Right hindlimb (tissue), 1 donor: ENCODE measurements around the gene PRDM16.

ENCODE experiments used
- DNase-seq: peaks from one replicate; pipeline ENCODE4 v3.0.0-alpha.2; 2018

PRDM16 gene

GRCh38 chr1:3068564-3069431 is at the start of gene PRDM16:
Gene PRDM16, plus strand, starts transcription at chr1:3069203. Its CDS starts 57 bp downstream, at chr1:3069260.
- DNase-seq = peak; percentile 61

GRCh38 chr1:3019516-3020051 is 49.4 kb upstream of the PRDM16 start:
- no peak for DNase-seq

GRCh38 chr1:3020263-3020909 is 48.6 kb upstream of the PRDM16 start:
- no peak for DNase-seq

DNA sequence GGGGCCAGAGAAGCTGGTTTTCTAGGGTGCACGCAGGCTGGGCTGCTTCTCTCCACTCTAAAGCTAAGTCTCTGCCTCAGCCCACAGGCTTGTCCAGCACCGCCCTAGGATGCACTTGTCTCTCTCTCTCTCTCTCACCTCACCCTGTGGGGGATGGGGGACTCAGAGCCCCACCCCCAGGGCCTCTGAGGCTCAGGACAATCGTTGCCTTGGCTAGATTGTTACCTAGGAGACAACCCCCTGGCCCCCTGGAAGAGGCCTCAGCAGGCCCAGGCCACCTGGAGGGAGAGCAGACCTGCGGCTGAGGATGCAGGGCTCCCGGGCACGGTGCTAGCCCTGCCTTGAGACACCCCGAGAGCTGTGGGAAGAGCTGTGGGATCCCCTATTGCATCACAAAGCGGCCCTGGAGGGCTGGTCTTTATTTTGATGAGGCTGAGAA is 47.8 kb upstream of the PRDM16 start, which contains the start of gene ACTRT2:
TSS of gene ACTRT2 (plus strand) at position 235 of the 439 bp plus-strand sequence. CDS start 220 bp downstream, outside the sequence.
- DNase-seq = no peak

GRCh38 chr1:3021801-3022401 is 47.1 kb upstream of the PRDM16 start:
- DNase-seq = no peak

- peak; percentile 2 for DNase-seq
Observed at GRCh38 chr1:3022511-3022973, 46.5 kb upstream of the PRDM16 start.

GRCh38 chr1:3022976-3023375 is 46.0 kb upstream of the PRDM16 start:
- peak; percentile 8 for DNase-seq

DNA sequence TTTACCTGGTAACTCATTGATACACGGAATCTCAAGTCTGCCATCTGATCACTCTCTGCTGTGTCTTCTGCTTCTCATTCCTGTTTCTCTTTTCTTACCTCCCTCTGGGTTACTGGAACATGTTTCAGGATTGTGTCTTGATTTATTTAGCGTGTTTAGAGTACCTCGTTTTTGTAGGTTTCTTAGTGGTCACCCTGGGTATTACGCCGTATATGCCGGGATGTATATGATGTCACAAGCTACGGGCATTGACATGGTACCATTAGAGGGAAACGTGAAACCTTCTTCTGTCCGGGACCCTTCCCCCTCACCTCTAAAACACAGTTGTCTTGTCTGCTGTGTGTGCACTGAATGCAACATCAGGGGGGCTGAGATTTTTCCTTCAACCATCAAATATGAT is 45.0 kb upstream of the PRDM16 start:
- DNase-seq = peak; percentile 3

- DNase-seq = peak; percentile 0
Observed at GRCh38 chr1:3024588-3024987, 44.4 kb upstream of the PRDM16 start.

DNA sequence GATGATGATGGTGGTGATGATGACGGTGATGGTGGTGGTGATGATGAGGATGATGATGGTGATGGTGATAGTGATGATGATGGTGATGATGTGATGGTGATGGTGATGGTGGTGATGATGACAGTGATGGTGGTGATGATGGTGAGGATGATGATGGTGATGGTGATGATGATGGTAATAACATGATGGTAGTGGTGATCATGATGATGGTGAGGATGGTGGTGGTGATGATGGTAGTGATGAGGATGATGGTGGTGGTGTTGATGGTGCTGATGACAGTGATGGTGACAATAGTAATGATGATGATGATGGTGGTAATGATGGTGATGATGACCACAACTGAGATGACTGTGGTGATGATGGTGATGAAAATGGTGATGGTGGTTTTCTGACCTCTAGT is 42.9 kb upstream of the PRDM16 start:
- DNase-seq = peak; percentile 0

DNA sequence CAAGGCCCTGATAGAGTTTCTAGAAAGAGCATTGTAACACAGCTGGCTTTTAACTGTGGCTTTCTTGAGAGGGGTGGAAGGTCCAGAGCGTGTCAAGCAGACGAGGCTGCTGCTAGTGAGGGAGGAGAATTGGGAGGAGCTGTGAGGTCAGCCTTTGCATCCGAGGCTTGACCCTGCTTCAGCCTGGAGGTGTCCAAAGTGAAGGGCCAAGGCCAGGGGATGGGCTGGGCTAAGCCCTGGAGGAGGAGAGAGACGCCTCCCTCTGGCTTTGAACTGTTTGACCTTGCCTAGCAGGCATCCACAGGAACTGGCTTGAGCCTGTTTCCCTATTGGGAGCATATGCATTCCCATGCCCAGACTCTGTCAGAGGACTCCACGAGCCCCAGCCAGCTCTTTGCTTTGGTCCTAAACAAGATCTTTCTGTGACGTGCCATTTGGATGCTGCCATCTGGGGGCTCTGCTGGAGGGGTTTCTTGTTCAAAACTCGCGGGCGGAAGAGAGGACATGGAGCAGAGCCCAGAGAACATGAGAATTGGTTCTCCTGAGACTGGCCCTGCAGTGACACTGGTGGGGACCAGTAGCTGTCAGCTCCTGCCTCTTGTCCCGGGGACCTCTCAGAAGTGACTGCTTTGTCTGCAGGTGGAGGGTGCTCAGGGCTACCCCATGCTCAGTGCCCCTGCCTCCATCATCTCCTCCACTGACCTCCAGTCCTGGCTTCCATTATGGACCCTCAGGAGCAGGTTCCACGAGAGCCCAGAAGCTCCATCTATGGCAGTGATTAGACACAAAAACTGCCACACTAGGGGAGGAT is 42.2 kb upstream of the PRDM16 start:
- DNase-seq = peak; percentile 5

DNA sequence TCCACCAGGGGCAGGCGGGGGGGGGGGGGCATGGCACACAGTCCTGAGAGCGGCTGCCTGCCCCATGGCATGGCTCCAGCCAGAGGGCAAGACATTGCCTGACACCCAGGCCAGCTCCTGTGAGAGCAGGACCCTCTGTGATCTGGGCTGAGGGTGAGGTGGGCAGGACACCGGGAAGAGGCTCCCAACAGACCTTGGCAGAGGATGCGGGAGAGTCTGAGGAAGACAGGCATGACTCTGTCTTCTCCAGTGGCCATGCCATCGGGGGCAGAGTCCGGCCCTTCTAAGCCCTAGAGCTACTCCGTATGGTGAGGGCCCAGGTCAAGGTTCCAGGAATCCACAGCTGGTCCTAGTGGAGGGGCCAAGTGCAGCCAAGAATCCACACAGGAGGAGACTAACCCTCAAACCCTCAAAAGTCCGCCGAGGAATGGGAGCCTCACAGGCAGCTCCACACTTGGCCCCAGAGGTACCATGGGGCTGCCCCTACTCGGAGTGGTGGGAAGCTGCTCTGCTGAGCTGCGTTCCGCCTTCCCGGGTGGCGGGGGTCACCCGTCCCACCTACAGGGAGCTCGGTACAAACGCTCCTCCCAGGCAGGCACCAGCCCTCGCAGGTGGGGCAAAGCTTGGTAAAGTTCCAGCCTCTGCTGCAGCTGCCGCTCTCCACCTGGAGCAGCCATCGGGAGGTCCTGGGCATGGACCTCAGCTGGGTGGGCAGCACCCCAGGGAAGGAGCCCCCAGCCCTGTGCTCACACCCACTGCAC is 41.2 kb upstream of the PRDM16 start:
- no peak for DNase-seq

GRCh38 chr1:3028531-3029282 is 40.3 kb upstream of the PRDM16 start:
- DNase-seq = no peak

- no peak for DNase-seq
Observed at GRCh38 chr1:3029481-3029961, 39.5 kb upstream of the PRDM16 start.

DNA sequence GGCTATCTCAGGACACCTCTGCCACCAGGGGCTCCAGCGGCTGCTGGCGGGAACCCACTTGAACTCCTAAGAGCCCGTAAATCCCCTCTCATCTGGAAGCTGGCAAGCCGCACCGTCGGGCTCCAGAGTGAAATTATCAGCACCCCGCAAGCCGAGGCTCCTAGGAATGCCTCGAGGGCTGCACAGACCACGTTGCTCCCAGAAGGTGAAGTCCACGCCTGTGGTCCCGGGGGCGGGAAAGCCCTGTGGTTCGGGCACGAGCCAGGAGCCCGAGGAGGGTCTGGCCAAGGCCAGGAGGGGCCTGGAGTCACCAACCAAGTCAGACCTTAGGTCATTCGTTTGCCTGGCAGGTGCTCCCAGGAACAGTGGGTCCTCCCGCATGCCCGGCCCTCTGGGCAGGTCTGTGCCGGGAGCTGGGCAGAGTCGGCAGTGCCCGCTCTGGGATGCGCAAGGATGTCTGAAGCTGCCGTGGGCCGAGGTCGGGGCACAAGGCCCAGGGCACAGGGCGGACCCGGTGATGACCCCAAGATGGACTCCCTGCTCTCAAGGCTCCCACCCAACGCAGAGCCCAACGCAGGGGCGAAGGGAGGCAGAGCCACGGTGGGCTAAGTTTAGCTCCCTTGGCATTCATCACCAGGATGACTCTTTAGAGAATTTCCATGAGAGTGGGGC is 38.9 kb upstream of the PRDM16 start:
- DNase-seq = no peak

- DNase-seq = no peak
Observed at GRCh38 chr1:3030663-3031381, 38.2 kb upstream of the PRDM16 start.

DNA sequence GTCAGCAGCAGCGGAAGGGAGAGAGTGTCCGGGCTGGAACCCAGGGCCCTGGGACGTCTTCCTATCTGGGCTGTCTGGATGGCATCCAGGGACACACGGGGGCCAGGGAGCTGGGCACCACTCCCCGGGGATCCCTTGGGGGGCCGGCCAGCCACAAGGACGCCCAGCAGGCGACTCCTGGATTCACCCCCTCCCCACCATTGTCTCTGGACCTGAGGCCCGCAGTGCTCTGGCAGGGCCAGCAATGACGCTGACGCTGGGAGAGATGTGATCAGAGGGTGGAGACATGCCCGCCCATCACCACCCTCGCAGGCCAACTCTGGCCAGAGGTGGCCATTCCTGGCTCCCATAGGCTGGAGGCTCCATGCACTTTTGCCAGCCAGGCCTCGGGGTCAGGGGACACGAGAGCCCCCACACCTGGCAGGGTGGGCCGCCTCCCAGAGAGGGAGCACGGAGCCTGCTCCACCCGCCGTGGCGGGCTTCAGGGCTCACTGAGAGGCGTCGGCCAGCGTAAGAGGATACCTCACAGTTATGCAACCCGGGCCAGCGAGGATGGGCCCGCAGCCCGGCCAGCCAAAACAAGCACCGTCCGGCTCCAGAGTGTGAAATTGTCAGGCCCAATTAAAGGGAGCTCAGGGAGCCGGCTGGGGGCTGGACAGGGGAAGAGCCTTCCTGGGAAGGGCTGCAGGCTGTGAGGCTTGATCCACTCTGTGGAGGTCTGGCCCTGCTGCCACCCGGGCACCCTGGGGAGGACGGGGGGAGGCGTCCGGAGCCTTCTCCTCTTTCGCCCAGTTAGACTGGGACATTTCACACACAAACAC is 37.4 kb upstream of the PRDM16 start:
- peak; percentile 67 for DNase-seq

- peak; percentile 14 for DNase-seq
Observed at GRCh38 chr1:3032371-3033039, 36.5 kb upstream of the PRDM16 start.
